ENCODE data around the gene WSCD2. TPM values are rescaled to one million over a fixed set of nuclear protein-coding genes. Genes with fewer than 3 reads are reported as not detected.

WSCD2 gene
- total RNA-seq, 2 donors from 2014 or later: 6.5 to 6.7 TPM

GRCh38 chr12:108131035-108131434, 1.9 kb downstream of the WSCD2 start:
- no peak for DNase-seq (ENCODE audit: low spot score)
- intact Hi-C loops (cut with DNase I): loop anchor here (5.0 kb wide), 1 partner anchor 61 kb away; no protein-coding TSS in a partner anchor
- Histone ChIP-seq H3K4me3 (no peak overlapping the region), H3K36me3 (no peaks in the 10 kb centered on the region), H3K9me3 (no peaks in the 10 kb centered on the region), H3K27ac (no peak overlapping the region), H3K4me1 (replicated peaks) (no peaks in the 10 kb centered on the region), H3K27me3 (replicated peaks; ENCODE audit: insufficient read depth) (no peaks in the 10 kb centered on the region)
- no peak for TF ChIP-seq CTCF (IDR thresholded peaks at IDR 0.05)
- no peak for TF ChIP-seq POLR2AphosphoS5 (IDR thresholded peaks at IDR 0.05)
- no peak for TF ChIP-seq POLR2A (IDR thresholded peaks at IDR 0.05)
- WGBS: 70% methylated on average over 3 of the region's 3 CpGs

- H3K4me1 ChIP-seq (replicated peaks): no peaks in the 10 kb centered on the region
- intact Hi-C loops (cut with DNase I): loop anchor here (5.0 kb wide), 1 partner anchor 61 kb away; no protein-coding TSS in a partner anchor
- H3K4me3 ChIP-seq: no peak overlapping the region
- WGBS: 53% methylated on average over 6 of the region's 6 CpGs
- no peaks in the 10 kb centered on the region for H3K9me3 ChIP-seq
- no peak for DNase-seq (ENCODE audit: low spot score)
- H3K27me3 ChIP-seq (replicated peaks; ENCODE audit: insufficient read depth): no peaks in the 10 kb centered on the region
- TF ChIP-seq POLR2AphosphoS5 (IDR thresholded peaks at IDR 0.05) (no peak), CTCF (IDR thresholded peaks at IDR 0.05) (no peak), POLR2A (IDR thresholded peaks at IDR 0.05) (no peak)
- no peak overlapping the region for H3K27ac ChIP-seq
- H3K36me3 ChIP-seq: no peaks in the 10 kb centered on the region
Observed at GRCh38 chr12:108131657-108132126, 2.6 kb downstream of the WSCD2 start.

DNA sequence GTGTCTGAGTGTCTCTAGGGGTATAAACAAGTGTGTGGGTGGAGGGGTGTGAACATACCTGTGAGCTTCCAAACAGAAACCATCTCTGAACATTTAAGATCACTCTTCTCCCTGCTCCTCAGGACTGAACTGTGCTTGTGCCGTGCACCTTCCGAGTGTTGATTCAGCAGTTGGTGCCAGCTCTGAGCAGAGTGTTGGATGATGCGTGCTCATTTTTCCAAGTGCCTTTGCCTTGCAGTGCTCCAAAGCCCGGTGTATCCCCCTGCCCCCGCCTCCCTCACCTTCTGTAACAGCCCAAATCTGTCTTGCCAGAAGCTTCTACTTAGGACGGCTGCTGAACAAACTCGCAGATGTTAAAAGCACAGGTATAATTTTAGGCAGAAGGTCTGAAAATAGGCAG, 4.4 kb downstream of the WSCD2 start:
- WGBS: 39% methylated on average over 7 of the region's 7 CpGs
- no peak overlapping the region for H3K27ac ChIP-seq
- no peaks in the 10 kb centered on the region for H3K36me3 ChIP-seq
- no peak overlapping the region for H3K4me3 ChIP-seq
- DNase-seq (ENCODE audit: low spot score): no peak
- no peaks in the 10 kb centered on the region for H3K27me3 ChIP-seq (replicated peaks; ENCODE audit: insufficient read depth)
- intact Hi-C loops (cut with DNase I): loop anchor here (5.0 kb wide), 1 partner anchor 59 kb away; no protein-coding TSS in a partner anchor
- H3K4me1 ChIP-seq (replicated peaks): no peaks in the 10 kb centered on the region
- TF ChIP-seq POLR2A (IDR thresholded peaks at IDR 0.05) (no peak), POLR2AphosphoS5 (IDR thresholded peaks at IDR 0.05) (no peak), CTCF (IDR thresholded peaks at IDR 0.05) (no peak)
- H3K9me3 ChIP-seq: no peaks in the 10 kb centered on the region

- intact Hi-C loops (cut with DNase I): loop anchor here (5.0 kb wide), 1 partner anchor 58 kb away; no protein-coding TSS in a partner anchor
- TF ChIP-seq POLR2AphosphoS5 (IDR thresholded peaks at IDR 0.05) (no peak), CTCF (IDR thresholded peaks at IDR 0.05) (no peak), POLR2A (IDR thresholded peaks at IDR 0.05) (no peak)
- Histone ChIP-seq H3K27me3 (replicated peaks; ENCODE audit: insufficient read depth) (no peaks in the 10 kb centered on the region), H3K36me3 (no peaks in the 10 kb centered on the region), H3K27ac (no peak overlapping the region), H3K4me3 (no peak overlapping the region), H3K9me3 (no peaks in the 10 kb centered on the region), H3K4me1 (replicated peaks) (no peaks in the 10 kb centered on the region)
- WGBS: 92% methylated on average over 5 of the region's 5 CpGs
- no peak for DNase-seq (ENCODE audit: low spot score)
Observed at GRCh38 chr12:108134744-108135143, 5.7 kb downstream of the WSCD2 start.

- TF ChIP-seq CTCF (IDR thresholded peaks at IDR 0.05): no peak
- no peak for TF ChIP-seq POLR2AphosphoS5 (IDR thresholded peaks at IDR 0.05)
- no peak for TF ChIP-seq POLR2A (IDR thresholded peaks at IDR 0.05)
- intact Hi-C loops (cut with DNase I): no loop called here
Observed at GRCh38 chr12:108135627-108136026, 6.5 kb downstream of the WSCD2 start.

More at GRCh38 chr12:108135627-108136026, 6.5 kb downstream of the WSCD2 start:
- WGBS: 100% methylated on average over 1 of the region's 1 CpG
- no peak for DNase-seq (ENCODE audit: low spot score)
- Histone ChIP-seq H3K27me3 (replicated peaks; ENCODE audit: insufficient read depth) (no peaks in the 10 kb centered on the region), H3K4me1 (replicated peaks) (no peaks in the 10 kb centered on the region), H3K4me3 (no peak overlapping the region), H3K27ac (no peak overlapping the region), H3K36me3 (no peaks in the 10 kb centered on the region), H3K9me3 (no peaks in the 10 kb centered on the region)

Measured in prostate gland (tissue), 2 donors.